CD4-positive, alpha-beta T cell treated with Interleukin-6 for 4 hours (primary cell): ENCODE measurements around the gene SMAD3.
"Not testable (repeated sequence)": the region's sequence is repeated elsewhere in the genome, so short reads cannot be mapped to it uniquely, and the experiment has no call there.

Experiments
- DNase-seq: peaks from one replicate; pipeline ENCODE4 v3.0.0-alpha.2; 2020; ENCODE audit warnings: mixed read lengths

The SMAD3 gene

DNA sequence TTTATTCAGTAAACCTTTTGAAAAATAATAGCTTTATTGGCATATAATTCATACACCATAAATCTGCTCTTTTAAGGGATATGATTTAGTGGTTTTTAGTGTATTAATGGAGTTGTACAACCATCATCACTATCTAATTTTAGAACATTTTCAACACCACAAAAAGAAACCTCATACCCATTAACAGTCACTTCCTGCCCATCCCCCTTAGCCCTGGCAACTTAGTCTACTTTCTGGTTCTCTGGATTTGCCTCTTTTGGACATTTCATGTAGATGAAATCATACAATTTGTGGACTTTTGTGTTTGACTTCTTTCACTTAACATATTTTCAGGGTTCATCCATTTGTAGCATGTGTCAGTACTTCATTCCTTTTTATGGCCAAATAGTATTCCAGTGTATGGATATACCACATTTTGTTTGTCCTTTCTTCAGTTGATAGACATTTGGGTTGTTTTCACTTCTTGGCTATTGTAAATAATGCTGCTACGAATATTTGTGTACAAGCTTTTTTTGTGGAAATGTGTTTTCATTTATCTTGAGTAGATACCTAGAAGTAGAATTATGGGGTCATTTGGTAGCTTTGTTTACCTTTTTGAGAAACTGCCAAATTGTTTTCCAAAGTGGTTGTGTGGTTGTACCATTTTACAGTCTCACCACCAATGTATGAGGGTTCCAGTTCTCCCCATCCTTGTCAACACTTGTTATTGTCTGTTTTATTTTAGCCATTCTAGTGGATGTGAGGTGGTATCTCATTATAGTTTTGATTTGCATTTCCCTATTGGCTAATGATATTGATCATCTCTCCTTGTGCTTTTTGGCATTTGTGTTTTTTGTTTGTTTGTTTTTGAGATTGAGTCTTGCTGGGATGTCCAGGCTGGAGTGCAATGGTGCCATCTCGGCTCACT lies 45.8 kb downstream of the SMAD3 start:
- DNase-seq: peak; percentile 51

DNA sequence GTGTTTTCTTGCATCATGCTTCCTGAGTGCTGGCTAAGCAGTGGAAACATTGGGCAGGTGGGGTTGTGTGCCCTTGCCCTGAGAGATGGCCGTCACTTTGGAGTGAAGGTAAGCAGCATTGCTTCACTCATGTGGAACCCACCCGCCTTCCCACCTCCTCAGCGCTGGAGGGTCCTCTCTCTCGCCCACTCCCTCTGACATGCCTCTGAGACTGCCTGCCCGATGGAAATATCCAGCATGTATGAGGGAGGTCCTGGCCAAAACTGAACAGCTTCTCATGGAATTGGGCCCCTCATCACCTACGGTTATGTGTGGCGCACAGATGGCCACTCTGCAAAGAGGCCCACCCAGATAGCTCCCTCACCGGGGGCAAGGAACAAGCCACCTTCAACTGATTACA lies 48.6 kb downstream of the SMAD3 start:
- DNase-seq: no peak

DNA sequence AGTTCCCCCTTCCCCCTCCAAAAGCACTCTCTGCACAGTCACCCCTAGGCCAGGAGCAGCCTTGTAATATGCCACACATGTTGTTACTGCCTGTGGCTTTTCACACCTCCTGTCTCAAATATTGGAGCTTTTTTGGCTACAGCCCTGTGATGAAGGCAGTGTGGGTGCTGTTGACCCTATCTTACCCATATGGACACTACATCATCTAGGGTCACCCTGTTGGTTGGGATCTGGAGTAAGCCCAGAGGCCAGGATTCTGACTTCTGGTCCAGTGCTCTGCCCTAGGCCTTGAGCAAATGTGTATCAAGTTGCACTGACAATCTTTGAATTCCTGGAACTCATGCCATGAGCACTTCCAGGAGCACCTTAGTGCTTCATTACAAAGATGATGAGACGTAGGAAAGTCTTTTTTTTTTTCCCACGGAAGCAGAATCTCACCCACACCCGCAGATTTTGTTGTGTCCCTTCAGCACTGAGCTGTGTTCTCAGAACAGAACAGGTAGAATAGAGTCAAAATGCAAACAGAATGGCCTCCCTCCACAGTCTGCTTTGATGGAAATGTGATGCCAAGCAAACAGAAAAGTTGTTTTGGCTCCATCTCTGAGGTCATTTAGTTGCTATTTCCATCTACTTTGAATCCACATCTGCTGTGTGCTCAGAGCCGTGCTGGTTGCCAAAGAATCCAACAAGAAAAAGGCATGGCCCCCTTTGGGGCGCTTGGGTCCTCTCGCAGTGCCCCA lies 49.6 kb downstream of the SMAD3 start:
- peak; percentile 8 for DNase-seq

DNA sequence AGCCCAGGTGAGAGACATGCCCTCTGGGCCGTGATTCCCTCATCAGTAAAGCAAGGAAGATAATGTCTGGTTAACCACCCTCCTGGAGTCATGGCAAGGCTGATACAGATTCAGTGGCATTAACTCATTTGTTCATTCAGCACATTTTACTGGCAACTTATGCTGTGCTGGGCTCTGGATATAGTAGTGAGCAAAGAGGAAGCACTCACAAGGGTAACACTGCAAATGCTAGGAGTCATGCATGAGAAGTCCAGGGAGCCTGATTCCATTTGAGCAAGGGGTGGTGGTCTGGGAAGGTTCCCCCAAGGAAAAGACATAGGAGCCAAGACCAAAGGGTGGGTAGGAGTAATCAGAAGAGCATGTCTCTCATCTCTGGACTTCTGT lies 50.2 kb downstream of the SMAD3 start:
- no peak for DNase-seq

DNA sequence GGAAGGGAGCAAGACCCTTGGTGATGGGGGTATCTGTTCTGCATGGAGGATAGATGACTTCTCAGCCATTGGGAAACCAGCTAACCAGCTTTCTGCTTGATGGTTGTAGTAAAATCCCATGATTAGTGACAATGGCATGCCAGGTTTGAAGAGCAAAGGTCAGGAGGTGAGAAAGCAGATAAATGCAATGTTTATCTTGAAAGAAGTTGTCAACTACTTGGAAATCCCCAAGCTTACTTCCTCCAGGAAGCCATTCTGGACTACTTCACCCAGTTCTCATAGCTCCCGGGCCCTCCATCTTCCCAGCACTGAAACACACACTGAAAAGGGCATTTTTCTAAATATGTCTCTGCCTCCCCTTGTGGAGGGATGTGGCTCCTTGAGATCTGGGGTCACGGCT lies 51.3 kb downstream of the SMAD3 start:
- DNase-seq: peak; percentile 13

GRCh38 chr15:67117370-67117769 lies 52.0 kb downstream of the SMAD3 start:
- DNase-seq: no peak

DNA sequence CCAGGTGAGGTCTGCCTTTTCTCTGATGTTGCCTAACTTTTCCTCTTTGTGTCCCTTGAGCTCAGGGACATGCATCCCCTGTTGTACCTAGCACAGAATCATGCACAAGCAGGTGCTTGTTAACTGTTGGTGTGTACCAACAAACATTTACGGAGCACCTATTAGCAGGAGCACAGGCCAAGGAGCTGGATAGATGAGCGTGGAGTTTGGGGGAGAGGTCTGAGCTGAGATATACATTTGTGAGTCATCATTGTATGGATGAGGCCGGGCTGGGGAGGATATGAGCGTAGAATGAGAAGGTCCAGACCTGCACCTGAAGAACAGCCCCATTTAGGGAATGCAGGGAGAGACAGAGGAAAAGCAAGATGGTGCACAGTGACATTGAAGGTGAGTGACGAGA lies 53.4 kb downstream of the SMAD3 start:
- DNase-seq: no peak

GRCh38 chr15:67119238-67119846 lies 53.9 kb downstream of the SMAD3 start:
- DNase-seq: no peak

GRCh38 chr15:67120009-67120838 lies 54.8 kb downstream of the SMAD3 start:
- DNase-seq: no peak

- DNase-seq: peak; percentile 86
Observed at GRCh38 chr15:67120839-67121643, 55.6 kb downstream of the SMAD3 start.

GRCh38 chr15:67121644-67122605 lies 56.5 kb downstream of the SMAD3 start:
- no peak for DNase-seq

DNA sequence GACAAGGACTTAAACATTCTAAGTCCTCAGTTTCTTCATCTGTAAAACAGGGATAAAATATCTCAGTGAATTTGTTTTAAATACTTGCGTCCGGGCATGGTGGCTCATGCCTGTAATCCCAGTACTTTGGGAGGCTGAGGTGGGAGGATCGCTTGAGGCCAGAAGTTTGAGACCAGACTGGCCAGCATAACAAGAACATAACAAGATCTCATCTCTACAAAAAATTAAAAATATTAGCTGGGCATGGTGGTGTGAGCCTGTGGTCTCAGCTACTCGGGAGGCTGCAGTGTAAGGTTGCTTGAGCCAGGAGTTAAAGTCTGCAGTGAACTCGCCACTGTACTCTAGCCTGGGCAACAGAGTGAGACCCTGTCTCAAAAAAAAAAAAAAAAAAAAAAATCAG lies 57.4 kb downstream of the SMAD3 start:
- DNase-seq: not testable (repeated sequence)

GRCh38 chr15:67123291-67123690 lies 57.9 kb downstream of the SMAD3 start:
- DNase-seq: not testable (repeated sequence)

DNA sequence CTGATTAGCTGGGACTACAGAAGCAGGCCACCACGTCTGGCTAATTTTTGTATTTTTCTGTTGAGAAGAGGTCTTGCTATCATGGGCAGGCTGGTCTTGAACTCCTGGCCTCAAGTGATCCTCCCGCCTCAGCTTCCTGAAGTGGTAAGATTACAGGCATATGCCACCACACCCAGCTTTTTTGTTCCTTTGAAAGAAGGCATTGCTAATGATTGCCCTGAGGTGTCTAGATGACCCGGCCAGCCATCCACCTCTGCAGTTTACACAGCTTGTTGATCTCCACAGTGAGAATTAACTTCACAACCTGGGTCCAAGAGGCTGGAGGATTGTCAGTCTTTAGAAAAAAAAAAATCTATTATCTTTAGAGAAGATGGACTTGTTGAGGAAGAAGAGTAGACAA lies 58.7 kb downstream of the SMAD3 start:
- no peak for DNase-seq

DNA sequence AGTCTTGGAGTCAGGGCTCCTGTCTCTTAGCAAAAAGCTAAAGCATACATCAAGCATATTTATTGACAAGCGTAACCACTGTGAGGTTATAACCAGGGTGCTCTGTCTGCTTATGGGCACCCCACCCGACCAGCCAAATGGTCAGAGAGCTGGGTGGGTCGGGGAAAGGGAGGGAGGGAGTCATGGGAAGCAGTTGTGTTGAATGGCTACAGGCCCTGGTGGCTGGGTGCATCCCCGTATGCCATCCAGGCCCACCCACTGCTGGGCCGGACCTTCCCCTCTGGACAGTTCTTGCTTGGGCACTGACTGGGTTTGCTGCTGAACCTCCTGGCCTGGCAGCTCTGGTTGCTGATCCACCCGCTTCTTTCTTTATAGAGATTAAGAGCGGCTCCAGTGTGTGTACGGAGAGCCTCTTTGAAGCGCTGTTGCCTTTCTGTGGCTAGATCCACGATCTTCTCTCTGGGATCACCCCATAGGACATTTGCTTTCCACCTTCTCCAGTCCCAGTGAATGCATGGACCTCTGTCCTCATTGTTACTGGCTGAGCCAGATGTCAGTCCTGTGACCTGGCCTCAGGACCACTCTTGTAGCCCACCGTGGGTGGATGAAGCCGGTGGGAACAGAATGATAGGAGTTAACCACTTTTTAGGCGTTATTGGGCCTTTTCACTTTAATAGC lies 59.6 kb downstream of the SMAD3 start:
- DNase-seq: no peak

DNA sequence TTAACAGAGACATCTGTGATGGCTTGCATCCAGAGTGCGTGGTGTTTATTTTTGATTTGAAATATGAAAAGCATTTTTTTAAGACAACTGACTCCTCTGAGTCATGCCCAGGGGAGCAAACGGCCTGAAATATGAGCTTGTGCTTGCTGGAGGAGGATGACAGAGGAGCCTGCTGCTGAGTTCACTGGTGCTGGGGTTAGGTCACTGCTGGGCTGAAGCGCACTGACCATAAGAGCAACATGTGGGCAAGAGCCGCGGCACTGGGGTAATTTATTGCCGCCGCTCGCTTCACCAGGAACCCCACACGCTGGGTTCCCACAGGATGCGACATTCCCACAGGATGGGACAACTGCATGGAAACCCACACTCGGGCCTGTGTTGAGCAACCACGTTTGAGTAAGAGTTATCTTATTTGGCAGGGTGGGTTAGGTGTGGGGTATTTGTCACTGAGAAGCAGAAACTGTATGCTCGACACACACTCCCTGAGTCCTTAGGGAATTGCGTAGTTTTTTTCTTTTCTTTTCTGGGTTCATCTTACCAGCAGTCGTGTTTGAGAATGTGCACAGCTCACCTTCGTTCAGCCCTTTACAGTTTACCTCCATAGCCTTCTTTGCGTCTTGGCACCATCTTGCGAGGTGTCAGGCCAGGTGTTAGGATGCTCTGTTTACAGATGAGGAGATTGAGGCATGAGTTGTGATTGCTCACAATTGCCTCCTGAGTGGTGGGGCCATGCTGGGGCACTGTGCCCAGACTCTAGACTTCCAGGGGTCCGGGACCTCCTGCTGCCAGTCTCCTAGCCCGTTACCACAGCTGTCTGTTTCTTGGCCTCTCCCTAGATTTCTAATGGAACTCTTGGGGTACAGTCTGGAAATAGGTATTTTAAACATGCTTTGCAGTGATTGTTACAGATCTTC lies 60.4 kb downstream of the SMAD3 start:
- no peak for DNase-seq

- no peak for DNase-seq
Observed at GRCh38 chr15:67126551-67127330, 61.3 kb downstream of the SMAD3 start.

GRCh38 chr15:67127331-67127664 lies 61.9 kb downstream of the SMAD3 start:
- no peak for DNase-seq
